HCT116 (cell line): ENCODE results near the gene MAMLD1. TPM values are rescaled to one million over a fixed set of nuclear protein-coding genes. Genes with fewer than 3 reads are reported as not detected.
A peak's percentile ranks its signal among the peaks of the same experiment; 100 is the strongest.

Source experiments
- ATAC-seq: fragments of 200-7000 bp; cut with Tn5 transposase; 2 replicates; pipeline ENCODE4 v1.9.1; 2020; ENCODE audit warnings: mild to moderate bottlenecking, moderate library complexity
- BruUV-seq: library from RNA; stranded (reverse); fragments of 400-500 nt; replicated peaks from 2 replicates; lab custom pipeline; 2021; lab: Mats Ljungman, UMichigan
- CTCF ChIA-PET: fragments of 300-600 bp; sonication (Branson Sonifier 250); formaldehyde crosslinking; loops from one replicate; lab custom pipeline; 2021; ENCODE audit warnings: antibody characterized with exemption; lab: Charles Lee
- POLR2A ChIA-PET: fragments of 300-600, 350-600 bp; sonication (Branson Sonifier 250); formaldehyde crosslinking; loops from one replicate; lab custom pipeline; 2021; ENCODE audit warnings: antibody characterized with exemption; lab: Charles Lee
- RAD21 ChIA-PET, 2 experiments: fragments of 300-600 bp; sonication (Branson Sonifier 250); formaldehyde crosslinking; loops; one replicate each; lab custom pipeline; 2023; ENCODE audit warnings: low total read pairs in 2 of 2; ENCODE audit not compliant: uncharacterized antibody in 2 of 2, unreplicated experiment in 2 of 2, low non-redundant PET in 1 of 2; lab: Charles Lee
- DNase-seq: peaks from one replicate; pipeline ENCODE4 v3.0.0-alpha.2; 2010; ENCODE audit warnings: low read depth, low spot score
- H2AFZ ChIP-seq: fragments of 200-600 bp; shearing (Covaris generic), sonication (generic); 2 replicates; pipeline ENCODE4 v1.6.1; 2017; ENCODE audit warnings: low read depth, mixed run types, mixed read lengths, antibody characterized with exemption, low read length; ENCODE audit not compliant: poor library complexity, severe bottlenecking
- H3K27ac ChIP-seq: 2 replicates; pipeline ENCODE4 v1.5.1; 2012; ENCODE audit warnings: low read depth, low read length
- H3K27me3 ChIP-seq: fragments of 200-600 bp; sonication (generic); 2 replicates; pipeline ENCODE4 v1.6.1; 2016; ENCODE audit warnings: mixed run types, low read length, mixed read lengths; ENCODE audit not compliant: insufficient read depth
- H3K36me3 ChIP-seq, 2 experiments: fragments of 200-500 bp in 1 of 2; fragments of 200-600 bp in 1 of 2; sonication (Bioruptor generic) in 1 of 2; sonication (generic) in 1 of 2; 2 replicates each; pipeline versions ENCODE4 v1.5.1 to v1.6.1; 2014 to 2016; ENCODE audit warnings: low read length in 2 of 2, inconsistent platforms in 1 of 2, mixed read lengths in 1 of 2, mixed run types in 1 of 2; ENCODE audit not compliant: insufficient read depth in 2 of 2, control insufficient read depth in 1 of 2
- H3K4me1 ChIP-seq, 2 experiments: fragments of 200-600 bp in 1 of 2; sonication (generic) in 1 of 2; 2 replicates each; pipeline versions ENCODE4 v1.5.1 to v1.6.1; 2012 to 2017; ENCODE audit warnings: low read length in 2 of 2, inconsistent platforms in 1 of 2, mild to moderate bottlenecking in 1 of 2, mixed read lengths in 1 of 2, mixed run types in 1 of 2, moderate library complexity in 1 of 2; ENCODE audit not compliant: insufficient read depth in 2 of 2, control insufficient read depth in 1 of 2
- H3K4me2 ChIP-seq: fragments of 200-600 bp; sonication (generic); 2 replicates; pipeline ENCODE4 v1.6.1; 2017; ENCODE audit warnings: mixed run types, low read length, mixed read lengths
- H3K4me3 ChIP-seq, 2 experiments: fragments of 200-600 bp in 1 of 2; sonication (generic) in 1 of 2; replicated peaks in 1 of 2; 2 replicates each; pipeline ENCODE4 v1.5.1; 2011 to 2016; ENCODE audit warnings: low read length in 2 of 2, control low read depth in 1 of 2, low read depth in 1 of 2, mild to moderate bottlenecking in 1 of 2, mixed read lengths in 1 of 2, mixed run types in 1 of 2
- H3K79me2 ChIP-seq: fragments of 200-600 bp; sonication (generic); 2 replicates; pipeline ENCODE4 v1.6.1; 2017; ENCODE audit warnings: mild to moderate bottlenecking, mixed run types, low read length, moderate library complexity, mixed read lengths; ENCODE audit not compliant: insufficient read depth
- H3K9ac ChIP-seq: fragments of 200-600 bp; sonication (generic); 2 replicates; pipeline ENCODE4 v1.6.1; 2016; ENCODE audit warnings: low read length, mixed read lengths
- H3K9me2 ChIP-seq: fragments of 200-600 bp; sonication (generic), shearing (Covaris generic); 2 replicates; pipeline ENCODE4 v1.6.1; 2017; ENCODE audit warnings: mixed run types, mild to moderate bottlenecking, moderate library complexity; ENCODE audit not compliant: insufficient read depth
- H3K9me3 ChIP-seq, 2 experiments: fragments of 200-500 bp in 1 of 2; fragments of 200-600 bp in 1 of 2; sonication (Bioruptor generic) in 1 of 2; sonication (generic) in 1 of 2; 2 replicates each; pipeline ENCODE4 v1.6.1; 2014 to 2017; ENCODE audit warnings: low read length in 2 of 2, mixed read lengths in 2 of 2, inconsistent platforms in 1 of 2, low read depth in 1 of 2, mild to moderate bottlenecking in 1 of 2, mixed run types in 1 of 2, moderate library complexity in 1 of 2; ENCODE audit not compliant: control insufficient read depth in 1 of 2, insufficient read depth in 1 of 2
- H4K20me1 ChIP-seq: fragments of 200-600 bp; sonication (generic), shearing (Covaris generic); 2 replicates; pipeline ENCODE4 v1.6.1; 2017; ENCODE audit warnings: mixed run types, mild to moderate bottlenecking, moderate library complexity; ENCODE audit not compliant: insufficient read depth
- CBX3 ChIP-seq: IDR thresholded peaks from 2 replicates; pipeline ENCODE4 v1.6.1; 2012; ENCODE audit warnings: low read depth
- CEBPB ChIP-seq: IDR thresholded peaks from 2 replicates; pipeline ENCODE4 v1.6.1; 2012; ENCODE audit warnings: low read depth
- EGR1 ChIP-seq: IDR thresholded peaks from 2 replicates; pipeline ENCODE4 v1.6.1; 2012; ENCODE audit warnings: low read depth
- ELF1 ChIP-seq: IDR thresholded peaks from 2 replicates; pipeline ENCODE4 v1.6.1; 2012; ENCODE audit warnings: low read depth, borderline replicate concordance
- EZH2phosphoT487 ChIP-seq: fragments of 200-600 bp; IDR thresholded peaks from 2 replicates; pipeline ENCODE4 v1.6.1; 2018; ENCODE audit warnings: antibody characterized with exemption, borderline replicate concordance
- POLR2AphosphoS5 ChIP-seq: IDR thresholded peaks from 2 replicates; pipeline ENCODE4 v1.6.1; 2011; ENCODE audit warnings: mild to moderate bottlenecking, low read depth, low read length, moderate library complexity
- RAD21 ChIP-seq: IDR thresholded peaks from 2 replicates; pipeline ENCODE4 v1.6.1; 2012; ENCODE audit warnings: low read depth, mild to moderate bottlenecking
- SIN3A ChIP-seq: IDR thresholded peaks from 2 replicates; pipeline ENCODE4 v1.6.1; 2012; ENCODE audit warnings: low read depth
- TCF7L2 ChIP-seq: IDR thresholded peaks from 2 replicates; pipeline ENCODE4 v1.7.0; 2011; ENCODE audit warnings: borderline replicate concordance, inconsistent platforms; ENCODE audit not compliant: insufficient read depth, insufficient read length; ENCODE audit errors: extremely low read depth
- intact Hi-C: fragments of 100-400 bp; cut with micrococcal nuclease; formaldehyde crosslinking; loops from 2 replicates; pipeline ENCODE4 v1.10.0; 2022
- total RNA-seq: library from RNA; stranded (reverse); gene quantifications from one replicate; pipeline ENCODE4 v1.2.1, GENCODE V29; 2021; ENCODE audit not compliant: unreplicated experiment
- TF ChIP-seq, protein P1 (sequence below), 3 experiments: fragments of 200-600 bp in 1 of 3; sonication (generic) in 1 of 3; IDR thresholded peaks in 2 of 3; conservative IDR thresholded peaks in 1 of 3; 2 replicates each; pipeline ENCODE4 v1.5.1; 2012 to 2017; ENCODE audit warnings: low read depth in 2 of 3, low read length in 2 of 3, antibody characterized with exemption in 1 of 3, borderline replicate concordance in 1 of 3, control low read depth in 1 of 3, mild to moderate bottlenecking in 1 of 3, mixed read lengths in 1 of 3, mixed run types in 1 of 3, moderate library complexity in 1 of 3; ENCODE audit not compliant: insufficient read depth in 1 of 3
- TF ChIP-seq, protein P2 (sequence below): IDR thresholded peaks from 2 replicates; pipeline ENCODE4 v1.6.1; 2011; ENCODE audit warnings: mild to moderate bottlenecking, low read length, moderate library complexity; ENCODE audit not compliant: insufficient replicate concordance; ENCODE audit errors: extremely low read depth
- TF ChIP-seq, protein P3 (sequence below): IDR thresholded peaks from 2 replicates; pipeline ENCODE4 v1.6.1; 2012
- TF ChIP-seq, protein P4 (sequence below): IDR thresholded peaks from 2 replicates; pipeline ENCODE4 v1.6.1; 2012

Gene MAMLD1
- total RNA-seq, 1 experiment from 2014 or later = 3.6 TPM

DNA sequence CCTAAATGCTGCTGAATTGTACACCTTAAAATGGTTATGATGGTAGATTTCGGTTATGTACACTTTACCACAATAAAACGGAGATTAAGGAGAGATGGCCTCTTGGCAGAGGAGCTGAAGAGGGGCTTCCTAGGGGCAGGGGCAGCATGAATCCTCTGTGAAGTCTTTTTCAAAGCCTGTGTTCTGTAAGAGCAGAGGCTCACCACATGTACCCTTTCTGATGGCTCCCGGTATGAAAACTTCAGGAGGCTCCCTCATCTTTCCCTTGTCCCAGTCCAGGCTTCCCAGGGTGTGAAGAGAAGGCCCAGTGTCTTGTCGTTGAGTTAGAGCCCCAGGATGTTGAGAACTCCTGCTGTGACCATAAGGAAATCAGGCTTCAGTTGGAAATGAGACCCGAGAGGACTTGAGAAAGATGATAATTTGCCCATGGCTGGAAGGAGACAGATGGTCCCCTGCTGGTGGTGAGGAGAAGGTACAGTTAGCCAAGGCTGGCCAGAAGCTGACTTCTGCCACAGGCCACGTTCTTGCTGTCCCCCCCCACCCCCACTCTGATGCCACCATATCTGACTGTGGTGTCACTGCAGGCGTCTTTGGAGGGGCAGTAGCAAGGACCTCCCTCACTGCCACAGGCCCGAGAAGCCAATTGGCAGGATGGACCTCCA is 173.5 kb downstream of the MAMLD1 start:
- CTCF ChIA-PET = no interaction called here
- Histone ChIP-seq H3K27me3 (no peaks in the 10 kb centered on the region), H2AFZ (no peak overlapping the region), H3K9me2 (no peaks in the 10 kb centered on the region), H3K9ac (no peak overlapping the region), H3K36me3 (no peaks in the 10 kb centered on the region), H3K4me2 (no peak overlapping the region), H3K27ac (no peak overlapping the region), H3K79me2 (no peaks in the 10 kb centered on the region), H3K9me3 (no peaks in the 10 kb centered on the region), H3K4me3 (no peak overlapping the region), H4K20me1 (no peaks in the 10 kb centered on the region), H3K4me1 (peaks cover 0 to 8% of the 10 kb centered on the region in 2 experiments; a peak in 2 of 4 replicates)
- TF ChIP-seq EZH2phosphoT487 = no peak
- no peak for TF ChIP-seq POLR2AphosphoS5
- no peak for TF ChIP-seq EGR1
- peak; percentile 36; the same call in 1 of the 2 replicates for TF ChIP-seq RAD21
- TF ChIP-seq, protein P1, sequence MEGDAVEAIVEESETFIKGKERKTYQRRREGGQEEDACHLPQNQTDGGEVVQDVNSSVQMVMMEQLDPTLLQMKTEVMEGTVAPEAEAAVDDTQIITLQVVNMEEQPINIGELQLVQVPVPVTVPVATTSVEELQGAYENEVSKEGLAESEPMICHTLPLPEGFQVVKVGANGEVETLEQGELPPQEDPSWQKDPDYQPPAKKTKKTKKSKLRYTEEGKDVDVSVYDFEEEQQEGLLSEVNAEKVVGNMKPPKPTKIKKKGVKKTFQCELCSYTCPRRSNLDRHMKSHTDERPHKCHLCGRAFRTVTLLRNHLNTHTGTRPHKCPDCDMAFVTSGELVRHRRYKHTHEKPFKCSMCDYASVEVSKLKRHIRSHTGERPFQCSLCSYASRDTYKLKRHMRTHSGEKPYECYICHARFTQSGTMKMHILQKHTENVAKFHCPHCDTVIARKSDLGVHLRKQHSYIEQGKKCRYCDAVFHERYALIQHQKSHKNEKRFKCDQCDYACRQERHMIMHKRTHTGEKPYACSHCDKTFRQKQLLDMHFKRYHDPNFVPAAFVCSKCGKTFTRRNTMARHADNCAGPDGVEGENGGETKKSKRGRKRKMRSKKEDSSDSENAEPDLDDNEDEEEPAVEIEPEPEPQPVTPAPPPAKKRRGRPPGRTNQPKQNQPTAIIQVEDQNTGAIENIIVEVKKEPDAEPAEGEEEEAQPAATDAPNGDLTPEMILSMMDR (IDR thresholded peaks at IDR 0.05 in 2 of 3, conservative IDR thresholded peaks at IDR 0.05 in 1 of 3; ENCODE audit: borderline replicate concordance in 1 of 3, insufficient read depth in 1 of 3, low read depth in 2 of 3, low read length in 2 of 3) = peak in 2 of 3 experiments; percentile 38 to 42; a peak in 4 of 6 replicates
- no TSS peak for BruUV-seq
- POLR2A ChIA-PET = no interaction called here
- peak; percentile 72 for ATAC-seq
- peak; percentile 3 for DNase-seq
- RAD21 ChIA-PET = no interaction called here
- intact Hi-C loops = no loop called here

DNA sequence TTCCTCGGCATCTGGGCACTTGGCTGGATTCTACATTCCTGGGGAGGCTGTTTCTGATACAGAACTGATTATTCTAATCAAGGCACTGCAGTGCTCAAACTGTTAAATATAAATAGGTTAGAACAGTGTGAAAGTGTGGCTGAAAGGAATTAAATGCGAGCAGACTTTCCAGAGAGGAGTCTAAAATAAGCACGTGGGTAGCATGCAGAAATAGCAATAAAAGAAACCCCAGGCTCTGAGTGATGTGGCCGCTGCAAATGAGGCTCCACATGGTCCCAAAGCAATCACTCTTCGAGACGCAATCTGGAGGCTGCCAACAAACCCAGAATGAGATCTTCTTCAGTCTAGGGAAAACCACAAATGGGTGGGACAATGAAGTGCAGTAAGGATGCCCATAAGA is 174.7 kb downstream of the MAMLD1 start:
- Histone ChIP-seq H3K4me3 (no peak overlapping the region), H4K20me1 (no peaks in the 10 kb centered on the region), H3K36me3 (no peaks in the 10 kb centered on the region), H3K4me2 (no peak overlapping the region), H3K9ac (no peak overlapping the region), H3K79me2 (no peaks in the 10 kb centered on the region), H2AFZ (no peak overlapping the region), H3K27me3 (no peaks in the 10 kb centered on the region), H3K9me3 (no peaks in the 10 kb centered on the region), H3K9me2 (no peaks in the 10 kb centered on the region), H3K4me1 (peaks cover 0 to 8% of the 10 kb centered on the region in 2 experiments; a peak in 2 of 4 replicates), H3K27ac (no peak overlapping the region)
- TF ChIP-seq, protein P2, sequence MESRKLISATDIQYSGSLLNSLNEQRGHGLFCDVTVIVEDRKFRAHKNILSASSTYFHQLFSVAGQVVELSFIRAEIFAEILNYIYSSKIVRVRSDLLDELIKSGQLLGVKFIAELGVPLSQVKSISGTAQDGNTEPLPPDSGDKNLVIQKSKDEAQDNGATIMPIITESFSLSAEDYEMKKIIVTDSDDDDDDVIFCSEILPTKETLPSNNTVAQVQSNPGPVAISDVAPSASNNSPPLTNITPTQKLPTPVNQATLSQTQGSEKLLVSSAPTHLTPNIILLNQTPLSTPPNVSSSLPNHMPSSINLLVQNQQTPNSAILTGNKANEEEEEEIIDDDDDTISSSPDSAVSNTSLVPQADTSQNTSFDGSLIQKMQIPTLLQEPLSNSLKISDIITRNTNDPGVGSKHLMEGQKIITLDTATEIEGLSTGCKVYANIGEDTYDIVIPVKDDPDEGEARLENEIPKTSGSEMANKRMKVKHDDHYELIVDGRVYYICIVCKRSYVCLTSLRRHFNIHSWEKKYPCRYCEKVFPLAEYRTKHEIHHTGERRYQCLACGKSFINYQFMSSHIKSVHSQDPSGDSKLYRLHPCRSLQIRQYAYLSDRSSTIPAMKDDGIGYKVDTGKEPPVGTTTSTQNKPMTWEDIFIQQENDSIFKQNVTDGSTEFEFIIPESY = no peak
- TF ChIP-seq, protein P3, sequence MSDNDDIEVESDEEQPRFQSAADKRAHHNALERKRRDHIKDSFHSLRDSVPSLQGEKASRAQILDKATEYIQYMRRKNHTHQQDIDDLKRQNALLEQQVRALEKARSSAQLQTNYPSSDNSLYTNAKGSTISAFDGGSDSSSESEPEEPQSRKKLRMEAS = no peak
- TF ChIP-seq, protein P4, sequence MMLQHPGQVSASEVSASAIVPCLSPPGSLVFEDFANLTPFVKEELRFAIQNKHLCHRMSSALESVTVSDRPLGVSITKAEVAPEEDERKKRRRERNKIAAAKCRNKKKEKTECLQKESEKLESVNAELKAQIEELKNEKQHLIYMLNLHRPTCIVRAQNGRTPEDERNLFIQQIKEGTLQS = no peak
- TF ChIP-seq RAD21 (no peak), POLR2AphosphoS5 (no peak), CEBPB (no peak), TCF7L2 (no peak), ELF1 (no peak), CBX3 (no peak), SIN3A (no peak)
- no peak for DNase-seq
- POLR2A ChIA-PET = no interaction called here
- RAD21 ChIA-PET = no interaction called here
- intact Hi-C loops = no loop called here
- no TSS peak for BruUV-seq
- CTCF ChIA-PET = no interaction called here
- no peak for ATAC-seq
